HL-60/S4 treated with phorbol 12-myristate 13-acetate at 8.2 ng/mL for 4 days and 3 days (cell line): ENCODE measurements around the gene PDZD8.

Source experiments
- in situ Hi-C: fragments of 300-500 bp; cut with MboI; formaldehyde crosslinking; loops from 2 replicates; pipeline ENCODE4 v1.15.0; 2022; ENCODE audit warnings: low sequenced_read_pairs

The PDZD8 gene

DNA sequence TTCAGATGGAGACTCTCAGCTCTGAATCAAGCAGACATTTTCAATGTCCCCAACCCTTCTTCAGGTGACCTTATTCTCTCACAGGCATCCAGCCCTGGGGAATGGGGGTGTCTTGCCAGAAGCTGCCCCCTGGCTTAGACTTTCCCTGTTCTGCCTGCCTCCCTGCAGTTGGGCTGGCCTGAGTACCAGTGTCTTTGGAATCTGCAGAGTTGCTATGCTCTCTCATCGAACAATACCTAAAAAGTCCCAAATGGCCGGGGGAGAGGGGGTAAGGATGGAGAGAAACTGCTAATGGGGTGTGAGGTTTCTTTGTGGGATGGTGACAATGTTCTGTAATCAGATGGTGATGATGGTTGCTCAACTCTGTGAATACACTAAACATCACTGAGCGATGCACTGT is 113.7 kb downstream of the PDZD8 start:
- in situ Hi-C loops: no loop called here

DNA sequence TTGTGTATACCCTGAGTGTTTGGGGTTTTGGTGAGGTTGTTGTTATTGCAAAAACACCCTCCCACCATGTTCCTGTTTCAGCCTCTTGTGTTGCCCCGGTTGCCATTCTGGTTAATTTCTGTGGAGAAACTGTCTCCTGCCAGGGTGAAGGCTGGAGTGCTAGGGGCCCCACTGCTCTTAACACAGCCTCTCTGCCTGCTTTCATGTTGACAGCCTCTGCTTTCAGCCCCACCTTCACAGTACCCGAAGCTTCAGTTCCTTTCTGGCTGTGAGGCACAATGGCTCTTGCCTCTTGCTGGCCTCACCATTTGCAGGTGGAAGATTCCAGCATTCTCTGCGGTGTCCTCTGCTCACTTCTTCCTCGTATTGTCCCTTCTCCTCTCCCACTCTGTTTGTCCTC is 115.2 kb downstream of the PDZD8 start:
- in situ Hi-C loops: no loop called here

DNA sequence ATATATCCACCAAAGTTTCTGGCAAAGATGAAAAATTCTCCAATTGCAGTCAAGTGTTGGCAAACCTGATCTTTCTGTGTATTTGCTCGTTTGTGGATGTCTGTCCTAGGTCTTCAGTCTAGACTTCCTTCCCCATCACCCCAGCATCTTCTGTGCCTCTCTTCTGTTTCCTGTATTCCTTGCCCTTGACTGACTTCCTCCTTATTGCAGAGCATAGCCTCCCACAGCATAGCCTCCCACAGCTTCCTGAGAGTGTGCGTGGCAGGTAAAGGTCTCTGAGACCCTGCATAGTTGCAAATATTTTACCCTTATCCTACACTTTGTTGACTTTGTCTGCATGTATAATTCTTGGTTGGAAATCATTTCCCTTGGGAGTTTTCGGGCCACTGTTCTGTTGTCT is 116.0 kb downstream of the PDZD8 start:
- in situ Hi-C loops: no loop called here

DNA sequence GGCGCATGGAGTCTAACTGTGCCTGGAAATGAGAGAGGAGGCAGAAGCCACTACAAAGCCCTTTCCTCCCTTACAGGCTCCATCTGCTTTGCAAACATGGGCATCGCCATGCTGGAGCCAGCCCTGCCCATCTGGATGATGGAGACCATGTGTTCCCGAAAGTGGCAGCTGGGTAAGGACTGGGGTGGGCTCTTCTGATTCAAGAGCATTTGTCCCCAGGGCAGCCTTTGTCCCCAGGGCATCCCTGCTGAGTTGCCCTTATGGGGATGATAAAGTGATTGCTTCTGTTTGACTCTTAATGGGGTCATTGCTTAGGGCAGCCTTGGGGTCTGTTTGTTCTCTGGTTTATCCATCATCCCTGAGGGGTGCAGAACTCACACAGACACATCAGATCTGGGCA is 117.5 kb downstream of the PDZD8 start:
- in situ Hi-C loops: no loop called here

DNA sequence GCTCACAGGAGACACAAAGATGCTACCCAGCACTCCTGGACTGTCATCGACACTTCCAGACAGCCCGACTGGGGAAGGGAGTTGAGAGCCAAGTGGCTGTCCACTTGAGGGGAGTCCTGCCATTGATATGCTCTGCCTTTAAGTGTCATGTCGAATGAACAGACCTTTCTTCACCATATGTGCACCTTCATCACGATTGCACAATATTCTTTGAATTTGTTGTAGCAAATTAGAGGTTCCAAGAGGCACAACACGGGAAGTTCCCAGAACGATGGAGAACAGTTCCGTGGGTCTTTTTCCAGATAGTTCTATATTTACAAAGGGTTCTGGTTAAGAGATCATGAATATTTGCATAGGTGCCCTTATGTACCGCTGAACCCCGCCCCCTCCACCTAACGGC is 118.3 kb downstream of the PDZD8 start:
- in situ Hi-C loops: no loop called here

DNA sequence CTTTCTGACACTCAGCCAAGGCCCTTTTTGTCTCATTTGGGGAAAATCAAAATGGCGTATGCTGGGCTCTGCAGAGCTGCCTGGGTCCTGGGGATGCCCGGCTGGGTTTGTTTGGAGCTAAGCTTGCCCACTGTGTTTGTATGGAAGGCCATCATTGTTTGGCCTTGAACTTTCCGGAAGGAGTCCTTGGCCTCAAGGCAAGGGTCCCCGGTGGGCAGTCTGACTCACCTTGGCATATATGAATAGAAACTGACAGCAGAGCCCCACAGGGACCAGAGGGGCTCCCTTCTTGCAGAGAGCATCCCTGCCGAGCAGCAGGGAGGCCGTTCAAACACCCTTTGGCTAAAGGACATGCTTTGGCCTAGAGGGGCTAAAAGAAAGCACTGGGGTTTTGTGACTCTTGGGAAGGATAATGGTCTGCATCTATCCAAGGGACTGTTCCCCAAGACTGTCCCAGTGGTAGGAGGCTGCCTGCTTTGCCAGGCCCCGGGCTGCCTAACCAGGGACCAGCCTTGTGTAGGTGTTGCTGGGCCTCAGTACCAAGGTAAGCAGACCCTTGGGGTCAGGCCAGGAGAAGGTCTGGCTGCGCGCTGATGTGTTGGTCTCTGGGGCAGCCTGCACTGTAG is 119.3 kb downstream of the PDZD8 start:
- in situ Hi-C loops: no loop called here

DNA sequence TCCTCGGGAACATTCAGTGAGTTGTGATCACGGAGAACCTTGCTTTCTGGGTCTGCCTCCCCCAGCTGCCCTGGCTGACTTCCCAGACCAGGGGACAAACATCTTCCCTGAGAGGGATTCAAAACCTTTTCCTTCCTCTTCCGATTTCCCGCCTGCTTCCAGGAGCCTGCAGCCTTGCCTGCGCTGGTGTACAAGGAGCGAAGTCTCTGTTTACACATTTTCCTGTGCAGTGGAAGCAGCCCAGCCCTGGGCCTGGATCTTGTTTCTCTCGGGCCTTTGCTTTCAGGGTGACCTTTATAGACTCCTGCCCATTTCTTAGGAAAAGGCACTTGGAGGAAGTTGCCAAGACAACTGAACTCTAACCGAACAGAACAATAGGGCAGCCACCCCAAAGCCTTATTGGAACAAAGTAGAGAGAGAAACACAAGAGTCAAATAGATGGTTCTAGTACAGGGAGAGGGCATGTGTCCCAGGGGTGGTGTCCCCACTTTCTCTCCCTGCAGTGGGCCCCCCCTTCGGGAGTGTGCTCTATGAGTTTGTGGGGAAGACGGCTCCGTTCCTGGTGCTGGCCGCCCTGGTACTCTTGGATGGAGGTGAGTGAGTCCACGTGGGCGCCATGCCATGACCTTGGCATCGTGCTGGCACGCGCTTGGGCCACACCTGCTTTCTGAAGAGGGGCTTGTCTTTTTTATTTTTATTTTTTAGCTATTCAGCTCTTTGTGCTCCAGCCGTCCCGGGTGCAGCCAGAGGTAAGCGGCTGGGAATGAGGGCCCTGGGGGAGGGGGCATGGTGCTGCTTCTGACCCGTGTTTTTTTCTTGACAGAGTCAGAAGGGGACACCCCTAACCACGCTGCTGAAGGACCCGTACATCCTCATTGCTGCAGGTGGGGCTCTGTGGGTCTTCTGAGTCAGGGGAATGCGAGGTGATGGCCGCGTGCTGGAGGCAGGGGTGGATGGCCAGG is 120.2 kb downstream of the PDZD8 start:
- in situ Hi-C loops: no loop called here

DNA sequence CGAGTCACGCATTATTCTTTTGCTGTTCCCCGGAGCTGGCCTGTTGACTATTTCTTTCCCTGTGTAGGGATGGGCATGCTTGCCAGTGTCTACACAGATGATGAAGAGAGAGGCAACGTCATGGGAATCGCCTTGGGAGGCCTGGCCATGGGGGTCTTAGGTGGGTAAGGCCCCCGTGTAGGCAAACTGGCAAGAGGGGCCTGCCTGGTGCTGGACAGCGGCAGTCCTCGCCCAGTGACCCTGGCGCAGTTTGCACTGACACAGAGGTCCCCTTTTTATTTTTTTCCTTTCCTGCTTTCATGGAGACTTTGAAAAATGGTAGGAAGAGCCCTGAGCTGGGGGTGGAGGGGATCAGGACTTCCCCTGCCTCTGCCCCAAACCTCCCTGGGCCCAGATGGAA is 120.9 kb downstream of the PDZD8 start:
- in situ Hi-C loops: no loop called here

DNA sequence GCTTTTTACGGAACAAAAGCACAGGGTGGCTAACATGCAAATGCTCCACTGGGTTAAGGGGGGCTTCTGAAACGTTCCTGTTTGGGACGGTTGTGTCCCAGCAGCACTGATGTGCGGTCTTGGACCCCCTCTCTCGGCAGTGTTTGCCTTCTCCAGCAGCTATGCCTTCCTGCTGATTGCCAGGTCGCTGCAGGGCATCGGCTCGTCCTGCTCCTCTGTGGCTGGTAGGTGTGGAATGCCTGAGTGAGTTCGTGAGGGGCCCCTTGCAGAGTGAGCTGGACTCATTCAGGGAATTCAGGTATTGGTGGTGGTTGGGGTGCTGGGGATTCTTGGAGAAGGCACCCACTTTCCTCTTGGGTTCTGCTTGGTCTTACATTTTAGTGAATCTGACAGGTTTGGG is 121.3 kb downstream of the PDZD8 start:
- in situ Hi-C loops: no loop called here

DNA sequence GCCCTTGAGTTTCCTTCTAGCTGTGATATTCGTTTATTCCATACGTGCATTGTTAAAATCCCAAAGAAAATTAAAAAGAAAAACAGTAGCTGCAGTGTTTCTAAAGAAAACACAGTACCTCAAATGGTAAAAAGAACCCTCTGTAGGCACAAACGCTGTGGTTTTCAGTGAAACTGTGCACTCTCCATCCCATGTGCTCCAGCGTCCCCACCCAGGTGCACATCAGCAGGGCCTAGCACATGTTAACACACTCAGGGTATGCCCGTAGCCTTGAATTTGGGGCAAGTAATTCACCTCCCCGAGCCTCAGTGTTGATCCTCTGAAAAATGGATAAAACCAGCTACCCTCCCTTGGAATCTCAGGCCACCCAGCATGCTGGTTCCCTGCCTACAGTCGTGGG is 124.8 kb downstream of the PDZD8 start:
- in situ Hi-C loops: no loop called here

DNA sequence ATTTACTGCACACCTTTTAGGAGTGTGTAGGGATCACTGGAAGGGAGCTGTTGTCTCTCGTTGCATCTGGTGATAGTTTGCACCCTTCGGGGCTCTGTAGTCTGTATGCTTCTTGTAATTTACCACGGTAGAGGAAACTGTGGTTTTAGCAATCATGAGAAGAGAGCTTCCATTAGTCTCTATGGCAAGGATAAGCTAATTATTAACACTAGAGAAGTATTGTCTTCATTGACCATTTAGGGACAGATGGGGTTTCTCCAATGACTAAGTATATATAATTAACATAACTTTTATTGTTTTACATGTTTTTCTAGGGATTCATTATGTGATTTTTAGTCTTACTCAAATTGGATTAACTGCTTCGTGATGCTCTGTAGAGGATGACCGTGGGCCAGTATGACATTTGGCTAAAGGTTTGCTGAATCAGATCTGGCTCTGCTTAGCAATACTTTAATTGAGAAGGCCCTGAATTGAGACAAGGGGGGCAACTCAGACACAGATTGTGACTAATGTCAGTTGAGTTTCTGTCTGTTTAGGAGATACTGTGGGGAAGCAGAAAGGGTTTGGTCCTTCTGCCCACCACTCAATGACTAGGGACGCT is 125.6 kb downstream of the PDZD8 start:
- in situ Hi-C loops: no loop called here

DNA sequence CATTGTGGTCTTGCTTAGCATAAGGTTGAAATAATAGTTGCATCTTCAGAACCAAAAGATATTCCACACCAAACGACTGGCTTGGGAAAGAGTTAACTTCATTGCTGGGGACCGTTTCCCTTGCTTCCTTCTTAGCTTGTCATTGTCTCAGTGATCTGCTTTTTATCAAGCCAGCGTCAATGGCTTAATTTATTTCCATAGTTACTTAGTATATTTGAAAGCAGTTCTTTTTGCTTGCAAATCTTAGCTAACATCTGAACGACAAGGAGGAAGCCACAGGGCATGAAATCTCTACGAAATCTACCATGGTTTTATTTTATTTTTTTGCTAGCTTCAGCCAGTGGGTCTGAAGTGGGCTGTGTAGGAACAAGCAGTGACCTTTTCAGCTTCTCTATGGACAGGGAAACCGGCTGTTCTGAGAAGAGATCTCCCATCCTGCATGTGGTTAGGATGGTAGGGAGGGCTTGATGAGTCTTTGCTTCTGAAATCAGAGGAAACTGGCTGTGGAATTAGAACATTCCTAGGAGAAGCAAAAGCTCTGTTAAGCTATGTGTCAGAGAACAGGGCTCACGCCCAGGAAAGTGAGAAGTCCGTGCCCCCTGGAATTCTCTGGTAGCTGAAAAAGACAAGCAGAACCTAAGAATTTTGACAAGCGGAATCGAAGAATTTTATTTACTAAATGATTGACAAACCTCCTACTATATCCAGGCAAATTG is 126.3 kb downstream of the PDZD8 start:
- in situ Hi-C loops: no loop called here

DNA sequence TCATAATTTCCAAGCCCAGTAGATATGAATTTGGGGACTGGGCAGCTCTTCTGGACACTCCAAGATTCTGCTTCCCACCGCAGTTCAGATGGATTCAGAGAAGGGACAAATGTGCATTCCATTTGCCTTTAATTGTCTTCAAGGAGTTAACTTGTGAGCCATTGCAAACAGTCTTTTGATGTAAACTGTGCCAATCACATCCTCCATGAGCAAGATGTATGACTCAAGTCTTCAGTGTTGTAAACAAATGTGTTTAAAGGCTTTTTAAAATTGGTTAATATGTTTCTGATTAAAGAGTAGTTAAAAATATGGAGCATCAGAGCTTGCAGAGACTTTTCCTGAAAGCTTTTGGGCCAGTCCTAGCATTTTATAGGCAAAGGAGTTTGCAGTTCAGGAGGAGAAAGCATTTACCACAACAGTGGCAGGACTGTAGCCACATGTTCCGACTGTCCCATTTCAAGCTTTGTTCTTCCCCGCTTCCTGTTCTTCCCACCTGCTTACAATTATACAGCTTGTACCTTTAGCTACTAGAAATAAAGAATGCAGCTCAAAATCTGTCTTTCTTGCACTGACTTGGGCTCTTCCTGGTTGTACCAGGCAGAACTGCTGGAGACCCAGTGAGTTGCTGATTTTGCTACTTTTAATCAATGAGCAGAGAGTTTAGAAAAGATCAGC is 128.1 kb downstream of the PDZD8 start:
- in situ Hi-C loops: no loop called here

DNA sequence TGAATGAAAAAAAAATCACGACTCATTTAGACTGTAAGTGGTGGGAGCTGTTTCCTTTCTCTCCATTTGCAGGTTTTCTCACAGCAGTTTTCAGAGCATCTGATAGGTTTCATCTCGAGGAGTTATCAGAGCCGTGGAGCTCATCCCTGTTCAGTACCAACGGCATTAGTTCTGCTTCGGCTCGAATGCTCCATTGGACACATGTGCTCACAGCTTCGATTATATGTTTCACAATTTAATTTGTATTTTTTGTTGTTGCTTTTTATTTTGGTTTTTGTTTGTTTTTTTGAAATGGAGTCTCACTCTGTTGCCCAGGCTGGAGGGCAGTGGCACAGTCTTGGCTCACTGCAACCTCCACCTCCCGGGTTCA is 132.8 kb downstream of the PDZD8 start:
- in situ Hi-C loops: no loop called here

DNA sequence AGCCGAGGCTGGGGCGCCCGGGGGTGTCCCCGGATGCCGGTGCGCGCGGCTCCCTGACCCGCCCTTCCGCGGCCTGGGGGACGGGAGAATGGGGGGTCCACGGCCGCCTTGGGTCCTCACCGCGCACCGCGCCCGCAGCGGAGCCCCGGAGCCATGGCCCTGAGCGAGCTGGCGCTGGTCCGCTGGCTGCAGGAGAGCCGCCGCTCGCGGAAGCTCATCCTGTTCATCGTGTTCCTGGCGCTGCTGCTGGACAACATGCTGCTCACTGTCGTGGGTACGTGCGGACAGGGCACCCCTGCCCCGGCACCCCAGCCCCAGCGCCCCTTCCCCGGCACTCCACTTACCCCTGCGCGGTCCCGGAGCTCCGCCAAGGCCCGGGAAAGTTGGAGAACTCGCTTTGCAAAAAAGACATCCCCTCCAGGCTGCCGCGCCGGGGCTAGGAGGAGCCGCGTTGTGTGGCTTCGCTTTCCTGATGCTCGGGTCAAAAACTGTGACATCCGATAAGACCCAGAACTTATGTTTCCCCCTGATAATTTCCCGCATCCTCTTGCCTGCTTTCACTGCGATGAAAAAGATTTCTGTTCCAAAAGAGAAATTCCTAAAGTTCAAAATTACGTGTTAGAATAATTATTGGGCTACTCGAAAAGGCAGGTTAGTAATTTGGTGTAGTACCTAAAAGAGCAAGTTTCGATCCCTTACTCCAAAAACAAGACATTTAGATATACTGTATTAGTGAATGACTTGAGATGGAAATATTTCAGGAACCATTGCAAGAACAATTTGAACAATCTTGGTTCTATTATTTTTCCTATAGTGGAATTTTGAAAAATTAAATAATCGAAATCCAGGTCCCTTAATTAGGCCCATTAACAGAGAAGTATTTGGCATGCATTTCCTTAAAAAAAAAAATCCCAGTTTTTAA is 133.4 kb downstream of the PDZD8 start:
- in situ Hi-C loops: no loop called here

DNA sequence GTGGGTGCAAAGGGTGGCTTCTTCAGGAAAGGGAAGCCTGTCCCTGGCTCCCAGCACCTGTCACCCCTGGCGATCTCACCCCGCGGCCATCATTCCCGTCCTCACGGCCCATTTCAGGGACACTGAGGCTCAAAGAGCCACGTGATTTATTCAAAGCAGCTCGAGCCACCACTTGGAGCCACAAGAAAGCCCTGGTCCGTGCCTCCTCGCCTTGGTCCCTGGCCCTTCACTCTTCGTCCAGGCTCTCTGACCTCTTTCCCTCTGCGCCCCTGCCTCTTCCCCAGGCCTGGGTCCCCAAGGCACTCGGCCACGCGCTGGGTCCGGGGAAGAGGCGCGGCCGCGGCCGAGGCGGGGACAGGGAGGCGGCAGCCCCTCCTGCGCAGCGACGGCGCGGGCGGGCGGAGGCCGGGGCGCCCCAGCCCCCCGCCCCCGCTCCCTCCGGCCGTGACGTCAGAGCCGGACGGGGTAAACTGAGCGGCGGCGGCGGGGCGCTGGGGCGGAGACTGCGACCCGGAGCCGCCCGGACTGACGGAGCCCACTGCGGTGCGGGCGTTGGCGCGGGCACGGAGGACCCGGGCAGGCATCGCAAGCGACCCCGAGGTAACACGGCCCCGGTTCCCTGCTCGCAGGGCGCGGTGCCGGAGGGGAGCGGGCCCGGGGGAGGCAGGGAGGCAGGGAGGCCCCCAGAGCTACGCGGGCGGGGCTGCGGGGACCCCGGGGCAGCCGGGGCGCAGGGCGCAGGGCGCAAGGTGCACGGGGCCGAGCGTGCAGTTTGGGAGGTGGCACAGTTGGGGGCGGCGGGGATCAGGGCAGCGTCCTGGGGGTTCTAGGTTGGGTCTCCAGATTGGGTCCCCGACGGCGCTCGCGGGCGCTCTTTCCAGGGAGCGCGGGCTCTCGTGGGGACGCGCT is 134.4 kb downstream of the PDZD8 start, which contains the start of gene SLC18A2:
Gene SLC18A2, plus strand, starts transcription at position 494 of the 909 bp plus-strand sequence. CDS start 580 bp downstream, outside the sequence.
- in situ Hi-C loops: no loop called here

DNA sequence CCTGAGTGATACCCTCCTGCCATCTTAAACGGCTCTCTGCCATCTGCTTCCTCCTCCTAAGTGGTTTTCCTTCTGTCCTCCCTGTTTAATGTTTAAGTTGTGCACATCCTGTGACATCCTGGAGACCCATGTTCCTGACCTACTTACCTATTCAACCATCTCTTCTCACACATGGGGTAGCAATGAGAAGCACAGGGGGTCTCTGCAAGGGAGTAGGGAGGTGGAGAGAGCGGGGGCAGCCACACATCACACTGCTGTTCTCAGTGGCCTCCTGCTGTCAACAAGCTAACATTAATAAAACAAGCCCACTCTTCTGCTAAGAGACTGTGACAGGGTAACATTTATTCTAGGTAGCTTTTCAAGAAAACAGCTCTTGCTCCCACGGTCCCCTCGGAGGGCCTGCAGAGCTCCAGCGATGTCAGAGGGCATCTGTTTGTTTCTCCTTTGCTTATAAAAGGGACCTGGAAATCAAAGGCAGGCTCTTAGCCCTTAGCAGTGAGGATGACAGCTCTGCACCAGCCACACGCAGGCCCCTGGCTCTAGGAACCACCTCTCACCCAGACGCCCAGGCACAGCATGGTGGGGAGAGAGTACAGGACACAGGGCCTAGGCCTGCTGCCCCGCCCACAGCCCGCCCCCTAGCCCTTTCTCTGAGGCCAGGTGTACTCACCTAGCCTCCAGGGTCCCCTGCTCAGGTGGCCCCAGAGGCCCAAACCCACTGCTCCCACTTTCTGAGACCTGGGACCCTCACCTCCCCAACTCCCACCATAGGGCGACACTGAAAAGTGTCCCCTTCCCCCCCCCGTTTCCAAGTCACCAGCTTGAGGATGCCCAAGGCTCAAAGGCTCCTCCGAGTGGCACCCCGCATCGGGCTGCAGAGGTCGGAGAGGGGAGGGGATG is 135.3 kb downstream of the PDZD8 start:
- in situ Hi-C loops: no loop called here

DNA sequence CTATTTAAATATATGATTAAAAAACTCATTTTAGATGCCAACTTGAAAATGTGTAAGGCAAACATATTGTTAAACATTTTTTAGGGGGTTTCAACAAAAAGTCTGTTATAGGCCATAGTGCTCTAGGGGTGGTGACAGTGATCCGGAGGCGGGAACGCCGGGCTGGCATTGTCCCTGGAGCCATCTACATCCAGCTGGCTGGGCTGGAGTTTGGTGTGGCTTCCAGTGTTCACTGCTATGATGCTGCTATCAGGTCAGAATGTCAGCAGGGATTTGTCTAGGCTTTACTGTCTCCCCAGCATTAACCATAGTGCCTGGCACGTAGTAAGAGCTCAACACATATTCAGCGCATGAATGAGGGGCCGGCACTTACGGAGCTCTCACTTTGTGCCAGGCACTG is 136.2 kb downstream of the PDZD8 start:
- in situ Hi-C loops: no loop called here
